ENCODE results near the gene ADGRD1. TPM values are rescaled to one million over a fixed set of nuclear protein-coding genes. Genes with fewer than 3 reads are reported as not detected.
A peak's percentile ranks its signal among the peaks of the same experiment; 100 is the strongest.
"Not testable (repeated sequence)": the region's sequence is repeated elsewhere in the genome, so short reads cannot be mapped to it uniquely, and the experiment has no call there.

The ADGRD1 gene
- 40.1 and 68.5 TPM in 2 replicates for polyA plus RNA-seq (2011; rRNA removed)
- polyA minus RNA-seq (2011; rRNA and poly(A)+ RNA removed) = 27.9 and 29.3 TPM in 2 replicates

GRCh38 chr12:130953771-130954543 is at the start of gene ADGRD1:
Gene ADGRD1, plus strand, starts transcription at chr12:130953907. Its CDS starts 559 bp downstream, at chr12:130954466.
- CTCF ChIA-PET = interaction anchor here (0.5 to 1.8 kb wide), 2 partner anchors 38 to 996 kb away, joined by 5 to 7 read pairs; partner anchors contain the start of gene EP400
- Histone ChIP-seq H3K4me3 (ENCODE audit: low read depth, low read length) (peak within 1 kb of the TSS; percentile 63), H3K36me3 (ENCODE audit: control insufficient read depth, insufficient read depth, low read length) (no peaks in the 10 kb centered on the region; the same call in 1 of the 2 replicates), H3K27me3 (ENCODE audit: control insufficient read depth, insufficient read depth, low read length) (no peaks in the 10 kb centered on the region)
- DNase-seq (ENCODE audit: low read depth) = no peak
- TF ChIP-seq CTCF (IDR thresholded peaks at IDR 0.05; ENCODE audit: insufficient read depth, low read depth, low read length) = no peak
- POLR2A ChIA-PET = interaction anchor here (1.5 kb wide), 1 partner anchor 22 kb away, joined by 10 read pairs; no protein-coding TSS in a partner anchor

- no peak overlapping the region for H3K4me3 ChIP-seq (ENCODE audit: low read depth, low read length)
- ChIA-PET CTCF (no interaction called here), POLR2A (no interaction called here)
- TF ChIP-seq CTCF (IDR thresholded peaks at IDR 0.05; ENCODE audit: insufficient read depth, low read depth, low read length) = no peak
- no peak for DNase-seq (ENCODE audit: low read depth)
- H3K27me3 ChIP-seq (ENCODE audit: control insufficient read depth, insufficient read depth, low read length) = no peaks in the 10 kb centered on the region
- H3K36me3 ChIP-seq (ENCODE audit: control insufficient read depth, insufficient read depth, low read length) = no peaks in the 10 kb centered on the region
Observed at GRCh38 chr12:130904064-130904463, 49.6 kb upstream of the ADGRD1 start.

- H3K27me3 ChIP-seq (ENCODE audit: control insufficient read depth, insufficient read depth, low read length); DNase-seq (ENCODE audit: low read depth); H3K4me3 ChIP-seq (ENCODE audit: low read depth, low read length); POLR2A ChIA-PET; CTCF ChIA-PET; H3K36me3 ChIP-seq (ENCODE audit: control insufficient read depth, insufficient read depth, low read length): not testable (repeated sequence)
Observed at GRCh38 chr12:130904936-130905455, 48.7 kb upstream of the ADGRD1 start.

- Histone ChIP-seq H3K36me3 (ENCODE audit: control insufficient read depth, insufficient read depth, low read length) (no peaks in the 10 kb centered on the region), H3K27me3 (ENCODE audit: control insufficient read depth, insufficient read depth, low read length) (no peaks in the 10 kb centered on the region), H3K4me3 (ENCODE audit: low read depth, low read length) (no peak overlapping the region)
- TF ChIP-seq CTCF (IDR thresholded peaks at IDR 0.05; ENCODE audit: insufficient read depth, low read depth, low read length) = no peak
- CTCF ChIA-PET = no interaction called here
- POLR2A ChIA-PET = no interaction called here
- DNase-seq (ENCODE audit: low read depth) = no peak
Observed at GRCh38 chr12:130909111-130909510, 44.6 kb upstream of the ADGRD1 start.

GRCh38 chr12:130911193-130911592 is 42.5 kb upstream of the ADGRD1 start:
- TF ChIP-seq CTCF (IDR thresholded peaks at IDR 0.05; ENCODE audit: insufficient read depth, low read depth, low read length) = no peak
- Histone ChIP-seq H3K27me3 (ENCODE audit: control insufficient read depth, insufficient read depth, low read length) (no peaks in the 10 kb centered on the region), H3K4me3 (ENCODE audit: low read depth, low read length) (no peak overlapping the region), H3K36me3 (ENCODE audit: control insufficient read depth, insufficient read depth, low read length) (no peaks in the 10 kb centered on the region)
- ChIA-PET POLR2A (no interaction called here), CTCF (no interaction called here)
- DNase-seq (ENCODE audit: low read depth) = no peak
